Aorta (tissue), 5 donors: ENCODE measurements around the gene STX11. TPM values are rescaled to one million over a fixed set of nuclear protein-coding genes. Genes with fewer than 3 reads are reported as not detected.
"Not testable (repeated sequence)": the region's sequence is repeated elsewhere in the genome, so short reads cannot be mapped to it uniquely, and the experiment has no call there.

ENCODE experiments used
- ATAC-seq: fragments of 200-7000 bp; cut with Tn5 transposase; one replicate; pipeline ENCODE4 v1.9.1; 2022; ENCODE audit warnings: moderate library complexity; ENCODE audit not compliant: low FRiP score
- DNase-seq, 2 donors: peaks; one replicate each; pipeline ENCODE4 v3.0.0-alpha.2; 2020
- H3K27ac ChIP-seq, 2 donors: one replicate each; pipeline ENCODE4 v1.5.1; 2013; ENCODE audit warnings: low read length in 2 of 2, mild to moderate bottlenecking in 2 of 2, moderate library complexity in 2 of 2, control low read depth in 1 of 2, inconsistent platforms in 1 of 2, low read depth in 1 of 2
- H3K27me3 ChIP-seq, 2 donors: one replicate each; pipeline ENCODE4 v1.6.1; 2013; ENCODE audit warnings: control low read depth in 1 of 2, low read length in 1 of 2, mild to moderate bottlenecking in 1 of 2, moderate library complexity in 1 of 2; ENCODE audit not compliant: insufficient read depth in 2 of 2, control insufficient read depth in 1 of 2
- H3K36me3 ChIP-seq, 2 donors: one replicate each; pipeline ENCODE4 v1.6.1; 2013; ENCODE audit warnings: control low read depth in 1 of 2, low read length in 1 of 2, mild to moderate bottlenecking in 1 of 2; ENCODE audit not compliant: insufficient read depth in 2 of 2, control insufficient read depth in 1 of 2
- H3K4me1 ChIP-seq, 2 donors: one replicate each; pipeline ENCODE4 v1.6.1; 2013; ENCODE audit warnings: low read length in 2 of 2, control low read depth in 1 of 2, mild to moderate bottlenecking in 1 of 2, moderate library complexity in 1 of 2; ENCODE audit not compliant: insufficient read depth in 2 of 2, control insufficient read depth in 1 of 2
- H3K4me3 ChIP-seq, 2 donors: one replicate each; pipeline ENCODE4 v1.5.1; 2013; ENCODE audit warnings: low read length in 2 of 2, control low read depth in 1 of 2, mild to moderate bottlenecking in 1 of 2
- H3K9me3 ChIP-seq: one replicate; pipeline ENCODE4 v1.6.1; 2013; ENCODE audit warnings: mild to moderate bottlenecking, low read length; ENCODE audit not compliant: control insufficient read depth
- WGBS, 2 donors: extraction: QIAGEN DNeasy Blood & Tissue Kit; methylation state at CpG; one replicate each; pipeline ENCODE4 v1.1.7; 2013; 5-methylcytosine and 5-hydroxymethylcytosine counted together
- intact Hi-C, 2 donors: fragments of 100-400 bp; cut with DNase I; formaldehyde crosslinking; loops; one replicate each; pipeline versions ENCODE4 v1.14.2 to v1.15.0; 2022
- polyA plus RNA-seq, 2 donors: library from polyadenylated mRNA; stranded (reverse); fragments of 200-250 nt; gene quantifications; one replicate each; pipeline ENCODE4 v1.2.3, GENCODE V29; 2013
- total RNA-seq, 2 donors: library from RNA; stranded (reverse); fragmentation: NEBNext Ultra II Directional; extraction: Animal tissue kit (Norgen Biotek cat#: 25700); gene quantifications; one replicate each; pipeline ENCODE4 v1.2.1, GENCODE V29; 2021
- donor health status: healthy with polysubstance abuse.
- donor health status: Bipolar disorder and iron deficiency.
- donor health status: DM: no; HTN: no; CAD: no.
- donor health status: DM: no; HTN: no; CAD: no.
- donor health status: DM: yes; HTN: yes; CAD: no.

The STX11 gene
- total and polyA plus RNA-seq, 4 donors: 2.0 to 7.0 (median 5.6) TPM

GRCh38 chr6:144171406-144171805 lies 21.1 kb downstream of the STX11 start:
- Histone ChIP-seq H3K4me1 (no peaks in the 10 kb centered on the region), H3K36me3 (peaks cover 0 to 4% of the 10 kb centered on the region in 2 donors), H3K27me3 (no peaks in the 10 kb centered on the region), H3K4me3 (no peak overlapping the region), H3K27ac (no peak overlapping the region), H3K9me3 (peaks cover 2% of the 10 kb centered on the region)
- intact Hi-C loops: no loop called here
- DNase-seq: no peak
- no peak for ATAC-seq
- WGBS, 2 donors: 85% methylated on average over 3 of the region's 3 CpGs

- Histone ChIP-seq H3K27me3 (no peaks in the 10 kb centered on the region), H3K9me3 (peaks cover 2% of the 10 kb centered on the region), H3K4me1 (no peaks in the 10 kb centered on the region), H3K36me3 (peaks cover 0 to 4% of the 10 kb centered on the region in 2 donors), H3K4me3 (no peak overlapping the region), H3K27ac (no peak overlapping the region)
- intact Hi-C loops: no loop called here
- WGBS, 2 donors: 93% methylated on average over 5 of the region's 5 CpGs
- ATAC-seq (no peak), DNase-seq (no peak)
Measured at GRCh38 chr6:144174006-144174405, 23.7 kb downstream of the STX11 start.

GRCh38 chr6:144176043-144176442 lies 25.7 kb downstream of the STX11 start:
- Histone ChIP-seq H3K4me1 (no peaks in the 10 kb centered on the region), H3K9me3 (peaks cover 2% of the 10 kb centered on the region), H3K27me3 (no peaks in the 10 kb centered on the region), H3K4me3 (no peak overlapping the region), H3K36me3 (peaks cover 0 to 4% of the 10 kb centered on the region in 2 donors), H3K27ac (no peak overlapping the region)
- no peak for ATAC-seq
- intact Hi-C loops: no loop called here
- WGBS, 2 donors: 84 to 88% methylated on average over 5 of the region's 5 CpGs
- no peak for DNase-seq

GRCh38 chr6:144177726-144178125 lies 27.4 kb downstream of the STX11 start:
- Histone ChIP-seq H3K9me3 (no peaks in the 10 kb centered on the region), H3K36me3 (no peaks in the 10 kb centered on the region), H3K27ac (no peak overlapping the region), H3K27me3 (no peaks in the 10 kb centered on the region), H3K4me3 (no peak overlapping the region), H3K4me1 (no peaks in the 10 kb centered on the region)
- ATAC-seq: no peak
- no peak for DNase-seq
- WGBS, 2 donors: 94% methylated on average over 3 of the region's 3 CpGs
- intact Hi-C loops: no loop called here

GRCh38 chr6:144178323-144178722 lies 28.0 kb downstream of the STX11 start:
- H3K9me3 ChIP-seq: no peaks in the 10 kb centered on the region
- H3K27ac ChIP-seq: no peak overlapping the region
- H3K4me1 ChIP-seq: no peaks in the 10 kb centered on the region
- ATAC-seq (no peak), DNase-seq (no peak)
- intact Hi-C loops: no loop called here
- no peak overlapping the region for H3K4me3 ChIP-seq
- 93% methylated on average over 3 of the region's 3 CpGs for WGBS, 2 donors
- H3K27me3 ChIP-seq: no peaks in the 10 kb centered on the region
- no peaks in the 10 kb centered on the region for H3K36me3 ChIP-seq

- no peak overlapping the region for H3K27ac ChIP-seq
- no peaks in the 10 kb centered on the region for H3K4me1 ChIP-seq
- no peaks in the 10 kb centered on the region for H3K36me3 ChIP-seq
- intact Hi-C loops: no loop called here
- ATAC-seq (no peak), DNase-seq (no peak)
- H3K9me3 ChIP-seq: no peaks in the 10 kb centered on the region
- H3K27me3 ChIP-seq: no peaks in the 10 kb centered on the region
- no peak overlapping the region for H3K4me3 ChIP-seq
- WGBS, 2 donors: 96% methylated on average over 4 of the region's 4 CpGs
Measured at GRCh38 chr6:144179237-144179636, 28.9 kb downstream of the STX11 start.

GRCh38 chr6:144179828-144180227 lies 29.5 kb downstream of the STX11 start:
- H3K9me3 ChIP-seq: no peaks in the 10 kb centered on the region
- no peaks in the 10 kb centered on the region for H3K4me1 ChIP-seq
- H3K27ac ChIP-seq: no peak overlapping the region
- intact Hi-C loops: no loop called here
- DNase-seq (no peak), ATAC-seq (no peak)
- WGBS, 2 donors: 69 to 82% methylated on average over 2 of the region's 2 CpGs
- H3K36me3 ChIP-seq: no peaks in the 10 kb centered on the region
- no peaks in the 10 kb centered on the region for H3K27me3 ChIP-seq
- no peak overlapping the region for H3K4me3 ChIP-seq

- DNase-seq, H3K9me3 ChIP-seq, intact Hi-C loops, ATAC-seq, H3K4me1 ChIP-seq, H3K27me3 ChIP-seq, H3K4me3 ChIP-seq, H3K36me3 ChIP-seq, H3K27ac ChIP-seq: not testable (repeated sequence)
- WGBS, 2 donors: 89 to 90% methylated on average over 1 of the region's 1 CpG
Measured at GRCh38 chr6:144180354-144180753, 30.0 kb downstream of the STX11 start.

GRCh38 chr6:144181639-144182038 lies 31.3 kb downstream of the STX11 start:
- Histone ChIP-seq H3K4me3 (no peak overlapping the region), H3K36me3 (no peaks in the 10 kb centered on the region), H3K27ac (no peak overlapping the region), H3K9me3 (no peaks in the 10 kb centered on the region), H3K27me3 (no peaks in the 10 kb centered on the region), H3K4me1 (no peaks in the 10 kb centered on the region)
- intact Hi-C loops: no loop called here
- ATAC-seq (no peak), DNase-seq (no peak)
- 92% methylated on average over 2 of the region's 2 CpGs for WGBS, 2 donors
